GM06990 (cell line): ENCODE data around the gene HABP4.

Experiments
- DNase-seq: peaks from one replicate; pipeline ENCODE4 v3.0.0-alpha.2; 2011; ENCODE audit not compliant: insufficient read length; ENCODE audit errors: extremely low read depth
- H3K27me3 ChIP-seq: replicated peaks from 2 replicates; pipeline ENCODE4 v1.6.0; 2011; ENCODE audit warnings: low read length; ENCODE audit not compliant: control insufficient read depth, insufficient read depth
- H3K36me3 ChIP-seq: 2 replicates; pipeline ENCODE4 v1.5.1; 2011; ENCODE audit warnings: low read length; ENCODE audit not compliant: control insufficient read depth, insufficient read depth
- H3K4me3 ChIP-seq: replicated peaks from 2 replicates; pipeline ENCODE4 v1.5.1; 2011; ENCODE audit warnings: low read depth, mild to moderate bottlenecking, control low read depth, low read length
- TF ChIP-seq, protein P1 (sequence below): IDR thresholded peaks from 2 replicates; pipeline ENCODE4 v1.5.1; 2011; ENCODE audit warnings: low read length, control low read depth, mild to moderate bottlenecking, inconsistent platforms; ENCODE audit not compliant: insufficient read depth, poor library complexity, severe bottlenecking

Gene HABP4

DNA sequence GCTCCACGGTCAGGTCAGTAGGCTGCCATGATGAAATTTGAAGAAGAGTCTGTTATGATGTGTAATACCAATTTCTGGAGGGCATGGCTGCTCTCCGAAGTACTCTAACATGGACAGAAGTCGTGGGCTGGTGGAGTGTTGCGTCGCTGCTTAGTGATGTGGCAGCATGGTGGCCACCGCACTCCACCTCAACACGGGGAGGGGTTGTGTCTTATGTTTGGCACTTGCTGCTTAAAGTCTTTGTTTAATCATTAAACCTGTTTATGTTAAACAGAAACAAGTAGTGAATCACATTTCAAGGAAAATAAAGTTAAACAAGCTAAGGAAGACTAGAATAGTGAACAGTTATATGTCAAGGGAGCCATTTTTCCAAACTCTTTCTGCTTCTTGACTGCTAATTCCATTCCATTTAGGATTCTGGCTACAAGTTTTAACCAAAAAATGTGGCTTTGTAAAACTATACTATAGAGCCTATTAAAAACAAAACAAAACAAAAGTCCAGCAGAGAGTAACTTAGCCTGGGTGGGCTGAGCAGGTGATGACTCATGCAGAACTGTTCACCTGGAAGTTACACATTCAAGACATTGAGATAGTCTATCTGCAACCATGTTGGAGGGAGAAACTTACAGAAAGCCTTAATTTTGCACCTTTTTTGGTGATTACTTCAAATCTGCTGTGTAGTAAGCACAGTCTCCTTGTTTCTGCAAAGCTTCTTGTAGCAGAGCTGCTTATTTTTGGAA, 9.5 kb downstream of the HABP4 start:
- no peaks in the 10 kb centered on the region for H3K27me3 ChIP-seq
- TF ChIP-seq, protein P1, sequence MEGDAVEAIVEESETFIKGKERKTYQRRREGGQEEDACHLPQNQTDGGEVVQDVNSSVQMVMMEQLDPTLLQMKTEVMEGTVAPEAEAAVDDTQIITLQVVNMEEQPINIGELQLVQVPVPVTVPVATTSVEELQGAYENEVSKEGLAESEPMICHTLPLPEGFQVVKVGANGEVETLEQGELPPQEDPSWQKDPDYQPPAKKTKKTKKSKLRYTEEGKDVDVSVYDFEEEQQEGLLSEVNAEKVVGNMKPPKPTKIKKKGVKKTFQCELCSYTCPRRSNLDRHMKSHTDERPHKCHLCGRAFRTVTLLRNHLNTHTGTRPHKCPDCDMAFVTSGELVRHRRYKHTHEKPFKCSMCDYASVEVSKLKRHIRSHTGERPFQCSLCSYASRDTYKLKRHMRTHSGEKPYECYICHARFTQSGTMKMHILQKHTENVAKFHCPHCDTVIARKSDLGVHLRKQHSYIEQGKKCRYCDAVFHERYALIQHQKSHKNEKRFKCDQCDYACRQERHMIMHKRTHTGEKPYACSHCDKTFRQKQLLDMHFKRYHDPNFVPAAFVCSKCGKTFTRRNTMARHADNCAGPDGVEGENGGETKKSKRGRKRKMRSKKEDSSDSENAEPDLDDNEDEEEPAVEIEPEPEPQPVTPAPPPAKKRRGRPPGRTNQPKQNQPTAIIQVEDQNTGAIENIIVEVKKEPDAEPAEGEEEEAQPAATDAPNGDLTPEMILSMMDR = no peak
- no peak for DNase-seq
- no peaks in the 10 kb centered on the region for H3K36me3 ChIP-seq
- no peak overlapping the region for H3K4me3 ChIP-seq

DNA sequence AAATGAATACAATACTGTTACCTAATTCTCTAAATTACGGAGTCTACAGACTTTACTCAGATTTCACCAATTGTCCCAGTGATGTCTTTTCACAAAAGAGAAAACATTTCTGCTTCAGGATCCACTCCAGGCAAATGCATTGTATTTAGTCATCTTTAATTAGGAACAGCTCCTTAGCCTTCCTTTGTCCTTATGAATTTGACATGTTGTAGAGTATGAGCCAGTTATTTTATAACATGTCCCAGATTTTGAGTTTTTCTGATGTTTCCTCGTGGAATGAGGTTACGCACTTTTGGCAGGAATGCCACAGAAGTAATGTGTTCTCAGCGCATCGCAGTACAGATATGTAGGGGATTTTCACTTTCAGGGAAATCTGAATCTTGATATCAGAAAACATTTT, 10.5 kb downstream of the HABP4 start:
- DNase-seq = no peak
- no peak overlapping the region for H3K4me3 ChIP-seq
- TF ChIP-seq, protein P1 = no peak
- no peaks in the 10 kb centered on the region for H3K27me3 ChIP-seq
- no peaks in the 10 kb centered on the region for H3K36me3 ChIP-seq

DNA sequence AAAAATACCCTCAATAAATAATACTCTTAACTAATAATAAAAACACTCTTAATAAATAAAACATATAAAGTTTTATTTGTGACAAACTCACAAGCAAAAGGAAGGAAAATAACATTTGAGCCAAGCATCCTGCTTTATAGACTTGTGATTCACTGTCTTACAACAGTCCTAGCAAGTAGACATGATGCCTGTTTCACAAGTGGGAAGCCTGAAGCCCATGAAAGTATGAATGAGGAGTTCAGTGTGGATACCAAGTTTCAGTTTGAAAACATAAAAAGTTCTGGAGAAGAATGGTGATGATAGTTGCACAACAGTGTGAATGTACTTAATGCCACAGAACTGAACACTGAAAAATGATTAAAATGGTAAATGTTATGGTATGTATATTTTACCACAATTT, 10.9 kb downstream of the HABP4 start:
- H3K36me3 ChIP-seq = no peaks in the 10 kb centered on the region
- TF ChIP-seq, protein P1 = no peak
- no peak for DNase-seq
- no peak overlapping the region for H3K4me3 ChIP-seq
- H3K27me3 ChIP-seq = no peaks in the 10 kb centered on the region

DNA sequence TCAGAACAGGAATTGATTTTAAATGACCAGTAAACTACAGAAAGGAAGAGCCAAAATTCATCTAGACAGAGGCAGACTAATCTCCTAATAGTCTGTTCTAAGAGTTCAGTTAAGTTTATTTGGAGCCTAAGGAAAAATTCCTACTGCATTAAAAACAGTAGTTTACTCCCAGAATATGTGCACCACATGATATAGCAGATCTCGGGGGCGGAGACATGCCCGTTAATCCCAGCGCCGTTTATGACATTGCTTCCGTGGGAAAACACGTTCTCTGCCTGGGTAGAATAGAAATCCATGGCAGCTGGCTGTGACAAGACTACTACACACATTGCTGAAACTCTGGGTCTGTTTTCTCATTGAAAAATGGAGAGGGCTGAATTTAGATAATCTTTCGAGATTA, 11.4 kb downstream of the HABP4 start:
- TF ChIP-seq, protein P1 = no peak
- H3K36me3 ChIP-seq = no peaks in the 10 kb centered on the region
- no peaks in the 10 kb centered on the region for H3K27me3 ChIP-seq
- no peak for DNase-seq
- H3K4me3 ChIP-seq = no peak overlapping the region

DNA sequence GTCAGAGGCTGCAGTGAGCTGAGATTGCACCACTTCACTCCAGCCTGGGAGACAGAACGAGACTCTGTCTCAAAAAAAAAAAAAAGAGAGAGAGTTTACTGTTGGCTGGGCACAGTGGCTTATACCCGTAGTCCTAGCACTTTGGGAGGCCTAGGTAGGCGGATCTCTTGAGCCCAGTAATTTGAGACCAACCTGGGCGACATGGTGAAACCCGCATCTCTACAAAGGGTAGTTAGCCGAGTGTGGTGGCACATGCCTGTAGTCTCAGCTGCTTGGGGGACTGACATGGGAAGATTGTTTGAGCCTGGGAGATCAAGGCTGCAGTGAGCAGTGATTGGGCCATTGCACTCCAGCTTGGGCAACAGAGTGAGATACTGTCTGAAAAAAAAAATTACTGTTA, 12.6 kb downstream of the HABP4 start:
- Histone ChIP-seq H3K36me3 (no peaks in the 10 kb centered on the region), H3K27me3 (no peaks in the 10 kb centered on the region), H3K4me3 (no peak overlapping the region)
- TF ChIP-seq, protein P1 = no peak
- no peak for DNase-seq

DNA sequence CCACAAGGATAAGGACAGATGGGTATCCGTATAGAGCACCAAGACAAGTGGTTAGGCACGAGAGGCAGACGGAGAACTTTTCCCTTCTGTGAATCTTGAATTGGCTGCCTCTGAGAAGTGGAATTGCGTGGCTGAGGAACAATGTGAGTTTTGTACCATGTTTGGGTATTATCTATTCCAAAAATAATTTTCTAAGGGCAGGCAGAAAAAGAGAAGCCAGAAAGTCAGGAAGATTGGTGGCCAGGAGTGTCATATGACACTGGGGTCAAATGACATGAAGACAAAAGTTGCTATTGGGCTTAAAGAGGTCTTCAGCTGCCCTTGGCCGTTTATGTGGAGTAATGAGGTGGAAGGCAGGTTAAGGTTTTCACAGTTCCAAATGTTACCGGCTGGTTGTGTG, 14.5 kb downstream of the HABP4 start:
- H3K4me3 ChIP-seq = no peak overlapping the region
- TF ChIP-seq, protein P1 = no peak
- H3K27me3 ChIP-seq = no peaks in the 10 kb centered on the region
- no peaks in the 10 kb centered on the region for H3K36me3 ChIP-seq
- DNase-seq = no peak
